Astrocyte (in vitro differentiated cells and primary cell): ENCODE results near the gene KCTD10. TPM values are rescaled to one million over a fixed set of nuclear protein-coding genes. Genes with fewer than 3 reads are reported as not detected.

Experiments used
- DNase-seq: peaks from one replicate; pipeline ENCODE4 v3.0.0-alpha.2; 2010; ENCODE audit warnings: low read depth
- FAIRE-seq: peaks from 2 replicates; lab custom pipeline; 2011; peaks lifted over from hg19 to GRCh38; lab: Jason Lieb, UNC
- H2AFZ ChIP-seq: 2 replicates; pipeline ENCODE4 v1.6.0; 2012; ENCODE audit warnings: low read depth, low read length, inconsistent platforms
- H3K27ac ChIP-seq: 2 replicates; pipeline ENCODE4 v1.5.1; 2011; ENCODE audit warnings: low read depth, low read length, inconsistent platforms
- H3K27me3 ChIP-seq: 2 replicates; pipeline ENCODE4 v1.6.0; 2011; ENCODE audit warnings: low read length, inconsistent platforms; ENCODE audit not compliant: insufficient read depth
- H3K36me3 ChIP-seq: 2 replicates; pipeline ENCODE4 v1.5.1; 2011; ENCODE audit warnings: low read length, inconsistent platforms; ENCODE audit not compliant: insufficient read depth
- H3K4me1 ChIP-seq: 2 replicates; pipeline ENCODE4 v1.5.1; 2011; ENCODE audit warnings: low read length, inconsistent platforms; ENCODE audit not compliant: insufficient read depth
- H3K4me2 ChIP-seq: 2 replicates; pipeline ENCODE4 v1.6.0; 2012; ENCODE audit warnings: low read length, inconsistent platforms
- H3K4me3 ChIP-seq: 2 replicates; pipeline ENCODE4 v1.5.1; 2011; ENCODE audit warnings: low read depth, mild to moderate bottlenecking, low read length, inconsistent platforms; ENCODE audit not compliant: insufficient read depth
- H3K79me2 ChIP-seq: 2 replicates; pipeline ENCODE4 v1.6.0; 2012; ENCODE audit warnings: mild to moderate bottlenecking, low read length, inconsistent platforms; ENCODE audit not compliant: insufficient read depth
- H3K9ac ChIP-seq: 2 replicates; pipeline ENCODE4 v1.6.0; 2012; ENCODE audit warnings: mild to moderate bottlenecking, low read length, inconsistent platforms
- H3K9me3 ChIP-seq: 2 replicates; pipeline ENCODE4 v1.5.1; 2012; ENCODE audit warnings: low read depth, mild to moderate bottlenecking, low read length, inconsistent platforms; ENCODE audit not compliant: insufficient read depth
- H4K20me1 ChIP-seq: 2 replicates; pipeline ENCODE4 v1.6.0; 2012; ENCODE audit warnings: low read length, inconsistent platforms; ENCODE audit not compliant: insufficient read depth
- H3K27ac Mint-ChIP-seq: one replicate; pipeline ENCODE4 v1.8.0; 2021; ENCODE audit warnings: mild to moderate bottlenecking, mixed read lengths; ENCODE audit not compliant: unreplicated experiment
- H3K27me3 Mint-ChIP-seq: one replicate; pipeline ENCODE4 v1.8.0; 2021; ENCODE audit warnings: low read depth, mixed read lengths; ENCODE audit not compliant: unreplicated experiment
- H3K36me3 Mint-ChIP-seq: one replicate; pipeline ENCODE4 v1.8.0; 2021; ENCODE audit warnings: low read depth, mixed read lengths; ENCODE audit not compliant: unreplicated experiment
- H3K4me1 Mint-ChIP-seq: one replicate; pipeline ENCODE4 v1.8.0; 2021; ENCODE audit warnings: low read depth, mixed read lengths; ENCODE audit not compliant: unreplicated experiment
- H3K4me3 Mint-ChIP-seq: one replicate; pipeline ENCODE4 v1.8.0; 2021; ENCODE audit warnings: mild to moderate bottlenecking, moderate library complexity, mixed read lengths; ENCODE audit not compliant: unreplicated experiment
- H3K9me3 Mint-ChIP-seq: one replicate; pipeline ENCODE4 v1.8.0; 2021; ENCODE audit warnings: mild to moderate bottlenecking, mixed read lengths; ENCODE audit not compliant: unreplicated experiment
- EZH2 ChIP-seq: IDR thresholded peaks from 2 replicates; pipeline ENCODE4 v1.6.1; 2012; ENCODE audit warnings: mild to moderate bottlenecking, low read length, inconsistent platforms; ENCODE audit not compliant: insufficient read depth
- total RNA-seq: library from RNA; stranded (reverse); gene quantifications from 2 replicates; pipeline ENCODE4 v1.2.1, GENCODE V29; 2021
- TF ChIP-seq, protein P1 (sequence below): IDR thresholded peaks from 2 replicates; pipeline ENCODE4 v1.5.1; 2011; ENCODE audit warnings: low read depth, mild to moderate bottlenecking, inconsistent platforms, low read length, moderate library complexity; ENCODE audit not compliant: insufficient read depth

The KCTD10 gene
- total RNA-seq, 1 donor from 2014 or later = 118 TPM

DNA sequence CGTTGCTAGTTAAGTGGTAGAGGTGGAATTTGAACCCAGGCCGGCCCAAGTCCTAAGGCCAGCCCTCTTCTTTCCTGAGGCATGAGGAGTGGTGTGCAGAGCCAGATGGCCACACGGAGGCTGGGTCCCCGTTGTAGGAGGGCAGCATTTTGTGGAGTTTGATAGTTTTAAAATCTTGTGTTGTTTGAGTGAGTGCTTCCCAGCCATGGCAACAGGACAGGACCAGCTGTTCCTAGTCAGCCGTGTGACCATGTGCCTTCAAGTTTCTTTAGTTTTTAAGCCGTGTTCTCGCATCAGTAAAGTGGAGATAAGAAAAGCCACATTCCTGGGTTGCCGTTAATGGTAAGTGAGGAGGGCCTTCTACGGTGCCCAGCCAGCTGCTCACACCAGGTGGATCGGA lies 44.7 kb upstream of the KCTD10 start:
- H3K4me2 ChIP-seq = no peak overlapping the region
- Mint-ChIP-seq H3K4me1 (peaks cover 10% of the 10 kb centered on the region), H3K36me3 (peaks cover 26% of the 10 kb centered on the region), H3K9me3 (peaks cover 1% of the 10 kb centered on the region), H3K4me3 (no peak overlapping the region), H3K27ac (no peak overlapping the region), H3K27me3 (no peaks in the 10 kb centered on the region)
- H4K20me1 ChIP-seq = no peaks in the 10 kb centered on the region
- no peaks in the 10 kb centered on the region for H3K79me2 ChIP-seq
- no peak overlapping the region for H3K4me3 ChIP-seq
- H3K27me3 ChIP-seq = no peaks in the 10 kb centered on the region
- no peak overlapping the region for H3K27ac ChIP-seq
- TF ChIP-seq EZH2 = no peak
- no peak overlapping the region for H2AFZ ChIP-seq
- peaks cover 16% of the 10 kb centered on the region for H3K36me3 ChIP-seq
- no peaks in the 10 kb centered on the region for H3K9me3 ChIP-seq
- DNase-seq (no peak), FAIRE-seq (no peak)
- no peak overlapping the region for H3K9ac ChIP-seq
- H3K4me1 ChIP-seq = peaks cover 15% of the 10 kb centered on the region

DNA sequence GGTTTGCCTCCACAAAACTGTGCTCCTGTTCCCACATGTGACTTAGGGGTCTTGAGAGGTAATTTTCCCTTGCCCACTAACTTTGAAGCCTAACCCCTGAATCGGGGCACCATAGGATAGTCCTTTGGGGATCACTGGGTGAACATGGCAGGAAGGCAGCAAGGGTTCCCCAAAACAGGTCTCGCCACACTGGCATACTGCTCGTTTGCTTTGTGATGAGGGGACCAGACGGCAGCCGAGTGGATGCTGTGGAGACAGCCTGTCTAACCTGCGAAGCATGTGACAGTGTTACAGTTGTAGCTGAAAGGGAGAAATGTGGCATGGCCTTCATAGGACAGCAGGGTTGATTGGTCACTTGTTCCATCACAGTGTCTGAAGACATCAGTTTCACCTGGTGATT lies 42.7 kb upstream of the KCTD10 start:
- H3K4me3 Mint-ChIP-seq = no peak overlapping the region
- Histone ChIP-seq H3K9ac (peak overlapping the region; percentile 66), H3K9me3 (no peaks in the 10 kb centered on the region)

DNA sequence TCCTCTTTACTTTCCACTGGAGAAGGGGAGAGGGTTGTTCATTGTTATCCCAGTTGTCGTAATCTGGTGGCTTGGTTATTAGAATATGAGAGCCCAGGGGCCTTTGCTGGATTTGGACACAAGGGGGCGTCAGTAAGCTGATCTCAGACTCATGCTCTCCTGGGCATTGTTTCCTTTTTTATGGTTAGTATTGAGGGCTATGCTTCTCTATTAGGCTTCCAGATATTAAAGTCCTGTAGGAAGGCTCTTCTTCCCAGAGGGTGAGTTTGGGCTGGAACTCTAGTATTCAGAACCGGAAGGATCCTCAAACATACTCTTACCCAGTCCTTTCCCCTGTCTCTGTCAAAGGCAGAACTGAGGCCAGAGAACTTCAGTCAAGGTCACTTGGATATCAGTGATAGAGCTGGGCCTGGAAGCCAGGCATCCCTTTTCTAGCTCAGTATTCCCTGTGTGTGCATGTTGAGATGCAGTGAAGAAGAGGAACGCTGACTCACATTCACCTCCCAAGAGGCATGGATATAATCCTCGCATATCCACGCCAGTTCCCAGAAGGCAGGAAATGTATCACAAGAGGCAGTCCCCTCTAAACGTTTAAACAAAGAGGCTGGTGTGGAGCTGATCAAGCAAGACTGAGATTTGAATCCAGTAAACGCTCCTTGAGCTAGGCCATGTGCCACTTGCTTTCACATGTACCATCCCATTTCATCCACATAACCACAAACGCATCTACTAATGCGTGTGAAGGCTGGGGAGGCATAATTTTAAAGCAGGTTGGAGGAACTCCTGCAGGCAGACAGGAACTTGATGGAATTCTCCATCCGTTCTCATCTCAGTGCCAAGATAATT lies 41.9 kb upstream of the KCTD10 start:
- peaks cover 1% of the 10 kb centered on the region for H3K9me3 Mint-ChIP-seq
- Histone ChIP-seq H3K4me2 (peak overlapping the region; percentile 57), H3K27me3 (no peaks in the 10 kb centered on the region), H2AFZ (peak overlapping the region; percentile 49), H3K36me3 (peaks cover 15% of the 10 kb centered on the region), H3K9me3 (no peaks in the 10 kb centered on the region), H3K27ac (peak overlapping the region; percentile 70), H3K4me3 (no peak overlapping the region), H3K4me1 (peaks cover 15% of the 10 kb centered on the region), H3K79me2 (no peaks in the 10 kb centered on the region), H4K20me1 (no peaks in the 10 kb centered on the region), H3K9ac (peak overlapping the region; percentile 66)
- peak; percentile 94 for FAIRE-seq
- no peaks in the 10 kb centered on the region for H3K27me3 Mint-ChIP-seq
- H3K27ac Mint-ChIP-seq = peak overlapping the region; percentile 60
- peaks cover 10% of the 10 kb centered on the region for H3K4me1 Mint-ChIP-seq
- peaks cover 33% of the 10 kb centered on the region for H3K36me3 Mint-ChIP-seq
- DNase-seq = peak; percentile 85
- TF ChIP-seq, protein P1, sequence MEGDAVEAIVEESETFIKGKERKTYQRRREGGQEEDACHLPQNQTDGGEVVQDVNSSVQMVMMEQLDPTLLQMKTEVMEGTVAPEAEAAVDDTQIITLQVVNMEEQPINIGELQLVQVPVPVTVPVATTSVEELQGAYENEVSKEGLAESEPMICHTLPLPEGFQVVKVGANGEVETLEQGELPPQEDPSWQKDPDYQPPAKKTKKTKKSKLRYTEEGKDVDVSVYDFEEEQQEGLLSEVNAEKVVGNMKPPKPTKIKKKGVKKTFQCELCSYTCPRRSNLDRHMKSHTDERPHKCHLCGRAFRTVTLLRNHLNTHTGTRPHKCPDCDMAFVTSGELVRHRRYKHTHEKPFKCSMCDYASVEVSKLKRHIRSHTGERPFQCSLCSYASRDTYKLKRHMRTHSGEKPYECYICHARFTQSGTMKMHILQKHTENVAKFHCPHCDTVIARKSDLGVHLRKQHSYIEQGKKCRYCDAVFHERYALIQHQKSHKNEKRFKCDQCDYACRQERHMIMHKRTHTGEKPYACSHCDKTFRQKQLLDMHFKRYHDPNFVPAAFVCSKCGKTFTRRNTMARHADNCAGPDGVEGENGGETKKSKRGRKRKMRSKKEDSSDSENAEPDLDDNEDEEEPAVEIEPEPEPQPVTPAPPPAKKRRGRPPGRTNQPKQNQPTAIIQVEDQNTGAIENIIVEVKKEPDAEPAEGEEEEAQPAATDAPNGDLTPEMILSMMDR = peak; percentile 97
- no peak for TF ChIP-seq EZH2
- peak overlapping the region; percentile 4 for H3K4me3 Mint-ChIP-seq

More for the DNA sequence above, 42.7 kb upstream of the KCTD10 start:
- H3K9me3 Mint-ChIP-seq = peaks cover 1% of the 10 kb centered on the region
- Histone ChIP-seq H3K27ac (peak overlapping the region; percentile 70), H3K36me3 (peaks cover 18% of the 10 kb centered on the region), H3K79me2 (no peaks in the 10 kb centered on the region), H3K4me1 (peaks cover 15% of the 10 kb centered on the region), H3K4me3 (no peak overlapping the region), H3K4me2 (no peak overlapping the region), H4K20me1 (no peaks in the 10 kb centered on the region), H3K27me3 (no peaks in the 10 kb centered on the region), H2AFZ (no peak overlapping the region)
- peaks cover 29% of the 10 kb centered on the region for H3K36me3 Mint-ChIP-seq
- no peak for DNase-seq
- H3K27me3 Mint-ChIP-seq = no peaks in the 10 kb centered on the region
- TF ChIP-seq EZH2 = no peak
- FAIRE-seq = no peak
- no peak overlapping the region for H3K27ac Mint-ChIP-seq
- H3K4me1 Mint-ChIP-seq = peaks cover 10% of the 10 kb centered on the region
